GM21390 (cell line): ENCODE data around the gene FGGY.
"Not testable (repeated sequence)": the region's sequence is repeated elsewhere in the genome, so short reads cannot be mapped to it uniquely, and the experiment has no call there.

ENCODE experiments used
- ATAC-seq: cut with Tn5 transposase; IDR thresholded peaks from one replicate; pipeline ENCODE4 v1.9.1; 2021; ENCODE audit not compliant: unreplicated experiment

FGGY gene

DNA sequence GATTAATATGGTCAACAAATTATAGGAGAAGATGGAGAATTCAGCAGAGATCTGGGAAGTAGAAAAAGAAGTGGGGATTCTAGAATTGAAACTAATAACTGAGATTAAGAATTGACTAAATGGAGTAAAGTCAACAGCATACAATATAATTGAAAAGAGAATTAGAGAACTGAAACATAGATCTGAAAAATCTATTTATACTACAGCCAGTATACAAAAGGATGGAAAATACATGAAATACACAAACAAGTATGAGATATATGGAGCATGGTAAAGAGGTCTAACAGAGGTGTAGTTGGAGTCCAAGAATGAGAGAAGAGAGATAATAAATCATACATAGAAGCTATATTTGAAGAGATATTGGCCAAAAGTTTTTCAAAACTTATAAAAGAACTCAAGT, 235.2 kb downstream of the FGGY start:
- peak; percentile 80 for ATAC-seq

DNA sequence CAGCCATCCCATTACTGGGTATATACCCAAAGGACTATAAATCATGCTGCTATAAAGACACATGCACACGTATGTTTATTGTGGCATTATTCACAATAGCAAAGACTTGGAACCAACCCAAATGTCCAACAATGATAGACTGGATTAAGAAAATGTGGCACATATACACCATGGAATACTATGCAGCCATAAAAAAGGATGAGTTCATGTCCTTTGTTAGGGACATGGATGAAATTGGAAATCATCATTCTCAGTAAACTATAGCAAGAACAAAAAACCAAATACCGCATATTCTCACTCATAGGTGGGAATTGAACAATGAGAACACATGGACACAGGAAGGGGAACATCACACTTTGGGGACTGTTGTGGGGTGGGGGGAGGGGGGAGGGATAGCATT, 241.6 kb downstream of the FGGY start:
- not testable (repeated sequence) for ATAC-seq

DNA sequence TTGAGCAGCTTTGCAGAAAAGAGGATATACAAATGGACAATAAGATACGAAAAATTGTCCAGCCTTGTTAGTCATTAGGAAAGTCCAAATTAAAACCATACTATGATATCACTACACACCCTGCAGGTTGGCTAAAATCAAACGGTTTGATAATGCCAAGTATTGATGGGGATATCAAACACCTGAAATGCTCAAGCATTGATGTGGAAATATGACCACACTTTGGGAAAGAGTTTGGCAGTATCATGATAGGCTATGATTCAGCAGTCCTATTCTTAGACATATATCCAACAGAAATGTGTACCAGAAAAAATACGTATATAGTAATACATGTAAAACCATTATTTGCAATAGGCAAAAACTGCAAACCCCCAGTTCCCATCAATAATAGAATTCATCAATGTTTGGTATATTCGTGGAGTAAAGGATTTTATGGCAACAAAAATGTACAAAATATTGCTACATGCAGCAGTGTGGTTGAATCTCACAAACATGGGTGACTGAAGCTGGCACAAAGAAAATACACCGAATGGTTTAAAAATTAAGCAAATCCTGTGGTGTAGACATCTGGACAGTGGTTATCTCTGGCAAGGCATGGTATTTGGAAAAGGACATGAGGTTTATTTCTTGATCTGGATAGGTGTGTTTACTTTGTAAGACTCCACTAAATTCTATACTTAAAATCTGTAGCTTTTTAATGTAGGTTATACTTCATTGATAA, 243.2 kb downstream of the FGGY start:
- no peak for ATAC-seq

GRCh38 chr1:59541161-59541560, 244.3 kb downstream of the FGGY start:
- no peak for ATAC-seq

DNA sequence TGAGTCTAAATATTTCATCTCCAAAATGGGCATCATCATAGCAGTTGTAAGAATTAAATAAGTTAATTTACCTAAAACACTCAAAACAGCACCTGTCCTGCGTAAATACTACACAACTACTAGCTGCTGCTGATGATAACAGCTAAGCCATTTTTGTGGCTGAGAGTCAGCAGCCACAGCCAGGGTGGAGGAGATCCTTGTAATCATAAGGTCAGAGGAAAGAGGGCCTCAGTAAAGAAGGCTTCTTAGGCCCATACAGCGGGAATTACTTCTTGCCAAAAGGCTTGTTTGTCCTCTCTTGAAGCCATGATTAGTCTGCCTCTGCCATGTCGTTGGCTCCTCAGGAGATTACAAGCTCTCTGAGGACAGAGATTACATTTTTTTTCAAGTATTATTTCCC, 245.0 kb downstream of the FGGY start:
- no peak for ATAC-seq

DNA sequence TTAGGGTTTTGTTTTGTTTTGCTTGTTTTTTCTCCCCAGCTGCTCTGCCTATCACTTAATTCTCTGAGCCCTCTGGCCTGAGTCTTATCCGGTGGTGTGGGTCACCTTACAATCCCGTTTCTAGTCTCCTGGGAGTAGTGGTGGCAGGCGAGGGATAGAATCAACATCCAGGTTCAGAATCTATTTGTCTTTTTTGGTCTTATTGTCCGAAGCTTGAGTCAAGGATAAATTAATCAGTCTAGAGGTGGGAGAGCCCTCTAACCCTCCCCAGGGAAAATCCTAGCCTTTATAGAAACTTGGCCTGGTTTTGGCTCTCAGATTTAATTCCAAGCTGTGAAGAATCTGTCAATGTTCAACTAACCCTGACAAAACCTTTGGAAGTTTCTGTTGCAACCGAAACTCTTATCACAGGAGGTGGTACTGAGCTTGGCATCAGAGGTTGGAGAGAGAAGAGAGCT, 246.3 kb downstream of the FGGY start:
- no peak for ATAC-seq

DNA sequence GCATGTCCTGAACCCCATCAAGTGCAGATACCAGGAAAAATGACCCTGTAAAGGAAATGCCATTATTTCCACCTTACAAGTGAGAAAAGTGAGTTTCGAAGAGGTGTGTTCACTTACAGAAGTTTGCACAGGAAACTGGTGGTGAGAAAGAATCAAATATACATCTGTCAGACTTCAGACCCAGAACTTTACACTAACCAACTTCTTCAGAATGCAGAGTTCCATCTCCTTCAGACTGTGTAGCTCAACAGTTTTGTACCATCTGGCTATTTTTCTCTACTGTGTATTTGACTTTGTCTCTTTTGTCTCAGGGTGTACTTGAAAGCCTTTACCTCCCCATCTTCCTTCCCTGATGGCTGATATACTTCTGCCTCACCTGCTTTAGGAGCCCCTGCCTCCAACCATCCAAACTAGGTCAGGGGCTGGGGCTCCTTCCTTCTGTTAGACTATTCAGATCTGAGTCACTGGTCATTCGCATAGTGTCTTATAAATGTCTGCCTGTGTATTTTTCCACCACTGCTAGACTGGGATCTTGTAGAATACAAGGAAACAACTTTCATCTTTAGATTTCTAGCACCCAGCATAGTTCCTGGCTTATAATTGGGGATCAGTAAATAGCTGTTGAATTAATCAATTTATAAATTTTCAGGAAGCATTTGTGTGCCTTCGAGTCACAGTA, 247.9 kb downstream of the FGGY start:
- ATAC-seq, result no peak

DNA sequence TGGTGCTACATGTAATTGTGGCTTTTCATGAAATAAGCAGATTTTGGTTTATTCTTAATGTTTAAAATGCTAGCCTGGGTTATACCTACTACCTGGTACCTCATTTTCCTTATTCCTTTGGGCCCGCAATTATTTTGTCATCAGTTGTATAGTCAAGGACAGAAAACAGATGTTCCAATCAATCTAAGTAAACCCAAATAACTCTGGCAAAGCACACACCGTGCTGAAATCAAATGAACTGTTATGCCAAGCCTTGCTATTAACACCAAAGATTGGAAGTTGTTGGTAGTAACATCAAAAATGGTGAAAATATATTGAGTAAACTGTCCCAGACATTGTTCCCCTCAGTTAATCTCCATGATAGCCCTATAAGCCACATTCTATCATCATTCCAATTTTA, 248.9 kb downstream of the FGGY start:
- ATAC-seq, result no peak

DNA sequence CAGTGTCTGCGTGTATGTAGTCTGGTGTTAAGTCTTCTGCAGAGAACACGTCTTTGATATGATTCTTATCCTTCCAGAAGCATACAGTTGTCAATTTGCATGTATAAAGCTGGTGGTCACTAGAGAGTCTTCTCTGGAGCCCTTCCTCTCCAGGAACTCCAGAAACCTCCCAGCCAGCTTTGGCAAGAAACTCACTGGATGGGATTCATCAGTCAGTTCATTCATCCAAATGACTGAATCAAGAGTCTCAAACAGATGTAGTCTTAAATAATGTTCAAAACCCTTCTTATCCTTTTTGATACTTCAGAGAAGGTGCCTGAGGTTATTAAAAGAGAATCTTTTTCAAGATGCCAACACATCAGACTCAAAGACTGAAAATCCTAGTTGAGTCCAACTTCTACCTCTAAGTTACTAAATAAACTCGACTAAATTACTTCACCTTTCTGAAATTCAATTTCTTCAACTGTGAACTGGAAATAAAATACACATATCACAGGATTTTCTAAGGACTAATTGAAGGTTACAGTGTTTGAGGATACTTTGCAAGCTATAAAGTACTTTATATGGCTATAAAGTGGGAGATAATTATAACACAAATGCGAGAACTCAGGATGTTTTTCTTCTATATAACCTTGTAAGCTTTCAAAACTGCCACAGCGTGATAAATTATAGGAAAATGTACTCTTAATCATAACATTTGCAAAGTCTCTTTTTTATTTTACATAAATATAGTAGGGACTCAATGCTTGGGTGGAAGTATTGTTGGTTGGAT, 252.4 kb downstream of the FGGY start:
- ATAC-seq, result no peak

GRCh38 chr1:59549903-59550302, 253.0 kb downstream of the FGGY start:
- ATAC-seq, result no peak

DNA sequence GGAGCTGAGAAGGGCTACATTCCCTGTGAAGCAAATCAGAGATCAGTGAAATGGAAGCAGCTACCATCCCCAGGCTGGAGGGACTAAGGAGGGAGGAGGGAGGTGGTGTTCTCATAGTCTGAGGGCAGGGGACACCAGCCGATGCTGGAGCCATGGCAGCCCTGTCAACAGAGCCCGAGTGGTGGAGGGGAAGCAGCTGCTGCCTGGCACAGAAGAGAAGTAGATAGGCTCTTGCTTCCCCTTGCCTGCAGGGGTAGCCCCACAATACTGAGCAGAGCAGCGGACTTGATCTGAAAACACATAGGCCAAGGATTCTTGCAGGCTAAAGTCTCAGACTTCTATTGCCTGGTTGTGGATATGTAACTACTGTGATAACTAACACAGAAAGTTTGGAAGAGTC, 255.1 kb downstream of the FGGY start:
- no peak for ATAC-seq

DNA sequence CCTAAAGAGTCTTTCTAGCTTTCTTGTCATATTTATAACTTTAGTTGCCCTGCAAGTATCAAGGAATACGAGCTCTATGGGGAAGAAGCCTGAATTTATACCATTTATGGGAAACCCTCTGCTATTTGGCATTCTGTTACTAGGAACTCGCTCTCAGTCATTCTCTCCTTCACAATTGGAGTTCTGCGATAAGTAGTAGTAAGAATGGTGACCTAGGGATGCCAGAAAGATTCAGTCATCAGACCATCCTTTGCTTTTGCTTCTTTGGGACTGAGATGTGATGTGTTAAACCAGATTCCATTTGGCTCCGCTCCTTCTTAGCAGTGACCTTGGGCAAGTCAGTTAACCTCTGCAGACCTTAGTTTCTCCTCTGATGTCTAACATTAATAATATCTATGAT, 256.5 kb downstream of the FGGY start:
- ATAC-seq, result no peak

GRCh38 chr1:59554011-59554663, 257.2 kb downstream of the FGGY start:
- no peak for ATAC-seq

GRCh38 chr1:59554752-59555151, 257.9 kb downstream of the FGGY start:
- ATAC-seq, result no peak

DNA sequence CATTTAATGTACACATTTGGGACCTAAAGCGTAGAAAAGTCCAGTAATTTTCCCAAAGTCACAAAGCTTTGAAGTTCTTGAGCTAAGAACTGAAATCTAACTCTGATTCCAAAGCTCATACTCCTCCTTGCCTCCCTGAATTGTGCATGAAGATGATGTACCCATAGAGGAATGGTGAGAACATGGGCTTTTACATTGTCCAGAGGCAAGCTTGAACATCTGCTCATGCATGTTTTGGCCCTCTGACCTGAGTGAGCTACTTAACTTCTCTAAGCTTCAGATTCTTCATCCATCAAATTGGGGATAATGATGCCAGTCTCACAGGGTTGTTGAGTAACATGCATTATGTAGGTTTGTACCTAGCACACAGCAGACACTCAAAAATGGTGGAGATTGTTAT, 259.5 kb downstream of the FGGY start:
- ATAC-seq, result no peak

DNA sequence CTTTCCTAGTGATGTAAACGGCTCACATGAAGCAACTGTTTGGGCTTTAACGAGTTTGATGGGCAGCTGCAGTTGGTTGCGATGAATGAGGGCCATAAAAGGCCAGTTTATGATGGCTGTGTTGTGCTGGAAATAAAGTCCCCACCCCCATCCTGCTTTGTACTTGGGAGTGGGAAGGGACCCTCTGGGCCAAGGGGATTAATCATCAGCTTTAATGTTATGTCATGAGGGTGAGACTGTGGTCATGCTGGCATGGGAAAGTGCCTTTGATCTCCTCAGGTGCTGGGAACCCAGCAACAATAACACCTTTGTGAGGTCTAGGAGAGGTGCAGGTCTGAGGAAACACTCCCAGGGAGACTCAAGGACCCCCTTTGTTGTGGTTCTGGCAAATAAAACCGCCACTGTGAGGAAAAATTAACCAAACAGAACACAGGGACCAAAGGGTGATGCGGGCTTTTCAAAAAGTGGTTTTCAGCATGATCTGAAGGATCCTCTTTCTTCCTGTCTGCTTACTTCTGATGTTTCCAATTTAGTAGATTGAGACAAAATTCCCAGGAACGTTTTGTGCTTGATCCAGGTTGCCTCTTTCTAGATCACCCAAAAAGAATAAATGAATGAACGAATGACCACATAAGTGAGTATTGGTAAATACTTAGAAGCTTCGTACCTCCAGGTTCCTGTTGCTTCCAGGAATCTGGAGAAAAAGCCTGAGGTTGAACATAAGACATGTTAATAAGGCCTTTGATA, 260.1 kb downstream of the FGGY start:
- no peak for ATAC-seq

GRCh38 chr1:59557549-59557885, 260.6 kb downstream of the FGGY start:
- ATAC-seq, result no peak

DNA sequence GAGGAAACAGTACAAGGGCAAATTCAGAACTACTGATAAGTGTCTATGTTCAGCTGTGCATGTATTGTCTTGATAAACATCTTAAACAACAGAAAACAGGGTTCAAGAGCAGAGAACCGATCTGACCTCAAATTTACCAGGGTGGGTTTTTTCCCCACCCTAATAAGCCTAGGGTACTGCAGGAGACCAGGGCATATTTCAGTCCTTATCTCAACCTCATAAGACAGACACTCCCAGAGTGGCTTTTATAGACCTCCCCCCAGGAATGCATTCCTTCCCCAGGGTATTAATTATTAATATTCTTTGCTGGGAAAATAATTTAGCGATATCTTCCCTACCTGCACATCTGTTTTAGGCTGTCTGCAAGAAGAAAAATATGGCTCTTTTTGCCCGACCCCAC, 261.7 kb downstream of the FGGY start:
- ATAC-seq, result not testable (repeated sequence)

DNA sequence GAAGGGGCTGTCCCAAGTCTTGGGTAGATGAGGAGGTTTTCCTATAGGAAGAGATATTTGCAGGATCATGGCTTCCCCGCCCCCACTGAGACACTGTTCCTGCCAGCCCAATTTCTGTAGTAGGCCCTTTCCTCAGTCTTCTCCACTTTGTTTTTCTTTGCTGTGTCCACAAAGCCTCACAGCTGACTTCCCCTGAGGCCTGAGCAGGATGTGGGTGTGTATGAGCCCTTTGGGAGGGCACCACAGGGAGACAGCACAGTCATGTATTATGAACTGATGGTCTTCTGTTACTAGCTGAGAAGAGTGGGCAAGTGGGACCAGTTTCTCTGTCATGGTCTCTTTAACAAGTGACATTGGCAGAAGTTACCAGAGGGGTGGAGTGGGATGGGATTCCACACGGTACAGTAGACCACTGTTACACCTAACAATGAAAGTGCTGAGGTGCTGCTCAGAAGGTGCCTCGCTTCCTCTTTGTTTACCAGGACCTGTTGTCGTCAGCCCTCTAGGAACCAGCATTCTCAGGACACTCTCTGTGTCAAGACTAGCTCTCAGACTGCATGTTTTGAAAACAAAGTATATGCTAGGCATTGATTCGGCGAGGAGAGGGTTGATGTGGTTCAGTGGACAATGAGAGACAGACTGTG, 264.0 kb downstream of the FGGY start:
- peak; percentile 60 for ATAC-seq

GRCh38 chr1:59561796-59562195, 264.9 kb downstream of the FGGY start:
- ATAC-seq, result no peak
